Measurements from ENCODE around the gene HS6ST1. TPM values are rescaled to one million over a fixed set of nuclear protein-coding genes. Genes with fewer than 3 reads are reported as not detected.

HS6ST1 gene
- total RNA-seq, 1 donor from 2014 or later, result 33.1 TPM

GRCh38 chr2:128290356-128290755 is 28.3 kb downstream of the HS6ST1 start:
- H3K27ac Mint-ChIP-seq (ENCODE audit: unreplicated experiment), result no peak overlapping the region

GRCh38 chr2:128289439-128289838 is 29.2 kb downstream of the HS6ST1 start:
- H3K36me3 Mint-ChIP-seq (ENCODE audit: low read depth), result peaks cover 2% of the 10 kb centered on the region
- H3K9me3 Mint-ChIP-seq (ENCODE audit: low read depth), result peaks cover 5% of the 10 kb centered on the region
- no peak overlapping the region for H3K27ac Mint-ChIP-seq (ENCODE audit: unreplicated experiment)
- H3K27me3 Mint-ChIP-seq (ENCODE audit: low read depth), result no peaks in the 10 kb centered on the region
- TF ChIP-seq CTCF (IDR thresholded peaks at IDR 0.05), result no peak
- no peak overlapping the region for H3K4me3 Mint-ChIP-seq (ENCODE audit: unreplicated experiment)
- peak; percentile 77 for DNase-seq (ENCODE audit: low spot score)
- peaks cover 5% of the 10 kb centered on the region for H3K4me1 Mint-ChIP-seq (ENCODE audit: low read depth)

More at GRCh38 chr2:128290356-128290755, 28.3 kb downstream of the HS6ST1 start:
- Mint-ChIP-seq H3K27me3 (ENCODE audit: low read depth) (no peaks in the 10 kb centered on the region), H3K36me3 (ENCODE audit: low read depth) (peaks cover 2% of the 10 kb centered on the region), H3K4me3 (ENCODE audit: unreplicated experiment) (no peak overlapping the region), H3K9me3 (ENCODE audit: low read depth) (peaks cover 5% of the 10 kb centered on the region), H3K4me1 (ENCODE audit: low read depth) (peaks cover 5% of the 10 kb centered on the region)
- no peak for TF ChIP-seq CTCF (IDR thresholded peaks at IDR 0.05)
- DNase-seq (ENCODE audit: low spot score), result no peak

- peaks cover 2% of the 10 kb centered on the region for H3K36me3 Mint-ChIP-seq (ENCODE audit: low read depth)
- H3K4me3 Mint-ChIP-seq (ENCODE audit: unreplicated experiment), result no peak overlapping the region
- TF ChIP-seq CTCF (IDR thresholded peaks at IDR 0.05), result no peak
- H3K9me3 Mint-ChIP-seq (ENCODE audit: low read depth), result peaks cover 5% of the 10 kb centered on the region
- DNase-seq (ENCODE audit: low spot score), result peak; percentile 84
- H3K27me3 Mint-ChIP-seq (ENCODE audit: low read depth), result no peaks in the 10 kb centered on the region
- H3K4me1 Mint-ChIP-seq (ENCODE audit: low read depth), result peaks cover 5% of the 10 kb centered on the region
- no peak overlapping the region for H3K27ac Mint-ChIP-seq (ENCODE audit: unreplicated experiment)
Measured at GRCh38 chr2:128288781-128289180, 29.9 kb downstream of the HS6ST1 start.

GRCh38 chr2:128287780-128288735 is 30.6 kb downstream of the HS6ST1 start:
- peaks cover 2% of the 10 kb centered on the region for H3K36me3 Mint-ChIP-seq (ENCODE audit: low read depth)
- H3K27ac Mint-ChIP-seq (ENCODE audit: unreplicated experiment), result no peak overlapping the region

More at GRCh38 chr2:128287780-128288735, 30.6 kb downstream of the HS6ST1 start:
- H3K9me3 Mint-ChIP-seq (ENCODE audit: low read depth), result peaks cover 5% of the 10 kb centered on the region
- H3K4me3 Mint-ChIP-seq (ENCODE audit: unreplicated experiment), result no peak overlapping the region
- no peak for TF ChIP-seq CTCF (IDR thresholded peaks at IDR 0.05)
- peaks cover 2% of the 10 kb centered on the region for H3K4me1 Mint-ChIP-seq (ENCODE audit: low read depth)
- no peaks in the 10 kb centered on the region for H3K27me3 Mint-ChIP-seq (ENCODE audit: low read depth)
- DNase-seq (ENCODE audit: low spot score), result peak; percentile 75
